Right renal pelvis (tissue), 4 donors: ENCODE results near the gene ADAMTS17. TPM values are rescaled to one million over a fixed set of nuclear protein-coding genes. Genes with fewer than 3 reads are reported as not detected.
"Not testable (repeated sequence)": the region's sequence is repeated elsewhere in the genome, so short reads cannot be mapped to it uniquely, and the experiment has no call there.

Experiments used
- DNase-seq, 4 donors: peaks; one replicate each; pipeline ENCODE4 v3.0.0-alpha.2; 2013; ENCODE audit warnings: low read depth in 4 of 4, low spot score in 3 of 4, missing footprints in 1 of 4
- polyA plus RNA-seq, 4 donors: library from polyadenylated mRNA; unstranded; fragments of 120-200 nt; gene quantifications; one replicate each; pipeline ENCODE4 v1.2.1, GENCODE V29; 2013; ENCODE audit not compliant: insufficient read length in 4 of 4

The ADAMTS17 gene
- polyA plus RNA-seq, 4 donors, result 1.9 to 3.4 (median 2.6) TPM

GRCh38 chr15:100096700-100097099 is 245.1 kb downstream of the ADAMTS17 start:
- DNase-seq, result no peak

GRCh38 chr15:100096248-100096600 is 245.6 kb downstream of the ADAMTS17 start:
- no peak for DNase-seq

DNA sequence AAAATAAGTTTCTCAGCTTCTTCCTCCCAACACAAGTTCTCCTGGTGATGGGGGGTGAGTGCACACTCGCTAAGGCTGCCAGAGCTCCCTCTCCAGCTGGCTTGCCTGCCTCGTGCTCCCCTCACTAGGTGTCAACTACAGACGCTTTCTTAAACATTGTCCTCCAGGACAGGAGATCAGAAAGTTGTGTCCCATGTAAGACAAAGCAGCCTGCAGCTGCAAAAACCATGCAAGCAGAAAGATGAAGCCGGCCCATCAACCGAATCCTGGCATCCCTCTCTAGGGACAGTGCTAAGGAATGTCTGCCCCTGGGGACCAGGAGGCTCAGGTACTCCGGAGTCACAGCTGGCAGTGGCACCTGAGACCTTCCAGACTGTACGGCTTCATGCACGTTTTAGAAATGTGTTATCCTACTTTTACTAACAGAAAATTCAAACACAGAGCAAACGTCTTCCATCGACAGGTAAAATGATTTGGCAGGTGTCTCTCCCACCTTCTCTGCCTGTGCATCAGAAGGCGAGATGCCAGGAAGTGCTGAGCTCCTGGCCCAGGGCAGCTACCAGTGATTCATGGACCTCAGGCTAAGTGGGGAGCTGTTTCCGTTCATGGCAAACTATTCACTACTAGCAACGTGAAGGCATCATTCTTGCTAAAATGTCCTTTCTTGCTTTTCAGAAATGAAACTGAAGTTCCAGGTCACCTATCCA is 246.1 kb downstream of the ADAMTS17 start:
- no peak for DNase-seq

- DNase-seq, result no peak
Measured at GRCh38 chr15:100094127-100094510, 247.7 kb downstream of the ADAMTS17 start.

DNA sequence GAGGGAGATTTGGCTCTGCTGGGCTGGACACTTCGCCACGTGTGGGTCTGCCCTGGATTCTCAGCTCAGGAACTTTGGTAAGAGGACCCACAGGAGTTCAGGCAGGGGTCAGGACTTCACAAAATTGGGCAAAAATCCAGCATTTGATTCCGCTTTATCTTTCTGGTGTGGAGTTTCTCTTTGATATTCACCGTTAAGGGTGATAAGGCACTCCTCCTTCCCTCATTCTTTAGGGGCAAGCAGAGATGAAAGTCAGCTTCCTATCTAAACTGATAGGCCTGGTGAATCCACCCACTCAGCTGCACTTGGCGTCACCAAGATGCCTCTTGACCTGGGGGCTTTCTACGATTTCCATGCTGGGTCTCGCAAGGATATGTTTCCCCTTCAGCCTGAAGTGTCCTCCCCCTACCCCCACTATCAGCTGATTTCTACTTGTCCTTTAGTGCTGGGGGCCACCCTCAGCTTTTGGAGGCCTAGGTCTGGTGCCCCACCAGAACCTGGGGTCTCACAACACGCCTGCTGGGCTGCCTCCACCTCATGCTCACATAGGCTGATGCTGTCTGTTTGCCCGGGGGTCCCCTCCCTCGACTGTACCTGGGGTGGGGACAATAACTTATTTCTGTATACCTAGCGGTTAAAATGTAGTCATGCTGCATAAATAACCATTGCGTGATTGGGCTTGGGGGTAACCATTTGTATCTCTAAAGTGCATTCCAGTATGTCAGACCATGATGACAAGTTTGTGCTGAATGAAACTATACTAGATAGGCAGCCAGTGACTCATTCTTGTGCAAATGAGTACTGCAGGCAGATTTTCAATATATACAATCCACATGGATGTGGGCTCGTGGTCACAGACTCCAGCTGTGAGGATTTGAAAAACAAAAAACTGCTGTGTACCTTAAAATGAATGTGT is 248.3 kb downstream of the ADAMTS17 start:
- no peak for DNase-seq

- DNase-seq, result no peak
Measured at GRCh38 chr15:100092034-100092433, 249.7 kb downstream of the ADAMTS17 start.

GRCh38 chr15:100090411-100090810 is 251.4 kb downstream of the ADAMTS17 start:
- no peak for DNase-seq

DNA sequence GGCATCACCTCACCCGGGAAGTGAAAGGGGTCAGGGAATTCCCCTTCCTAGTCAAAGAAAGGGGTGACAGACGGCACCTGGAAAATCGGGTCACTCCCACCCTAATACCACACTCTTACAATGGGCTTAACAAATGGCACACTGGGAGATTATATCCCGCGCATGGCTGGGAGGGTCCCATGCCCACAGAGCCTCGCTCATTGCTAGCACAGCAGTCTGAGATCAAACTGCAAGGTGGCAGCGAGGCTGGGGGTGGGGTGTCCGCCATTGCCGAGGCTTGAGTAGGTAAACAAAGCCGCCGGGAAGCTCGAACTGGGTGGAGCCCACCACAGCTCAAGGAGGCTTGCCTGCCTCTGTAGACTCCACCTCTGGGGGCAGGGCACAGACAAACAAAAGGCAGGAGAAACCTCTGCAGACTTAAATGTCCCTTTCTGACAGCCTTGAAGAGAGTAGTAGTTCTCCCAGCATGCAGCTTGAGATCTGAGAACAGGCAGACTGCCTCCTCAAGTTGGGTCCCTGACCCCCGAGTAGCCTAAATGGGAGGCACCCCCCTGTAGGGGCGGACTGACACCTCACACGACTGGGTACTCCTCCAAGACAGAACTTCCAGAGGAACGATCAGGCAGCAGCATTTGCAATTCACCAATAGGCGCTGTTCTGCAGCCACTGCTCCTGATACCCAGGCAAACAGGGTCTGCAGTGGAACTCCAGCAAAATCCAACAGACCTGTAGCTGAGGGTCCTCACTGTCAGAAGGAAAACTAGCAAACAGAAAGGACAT is 257.5 kb downstream of the ADAMTS17 start:
- DNase-seq, result not testable (repeated sequence)

DNA sequence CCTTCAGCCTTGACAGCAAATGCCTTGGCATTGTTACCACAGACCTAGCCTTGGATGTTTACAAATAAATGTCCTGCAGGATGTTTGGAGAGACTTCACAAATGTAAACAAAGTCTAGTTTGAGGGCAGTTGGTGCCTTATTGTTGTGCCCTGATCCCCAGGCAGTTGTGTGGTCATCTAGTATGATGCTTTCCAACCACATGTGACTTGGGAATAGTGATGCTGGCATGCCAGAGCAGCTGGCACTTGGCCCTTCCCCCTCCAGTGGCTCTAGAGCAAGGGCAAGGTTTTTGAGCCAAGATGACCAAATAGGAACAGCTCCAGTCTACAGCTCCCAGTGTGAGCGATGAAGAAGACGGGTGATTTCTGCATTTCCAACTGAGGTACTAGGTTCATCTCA is 258.2 kb downstream of the ADAMTS17 start:
- no peak for DNase-seq

DNA sequence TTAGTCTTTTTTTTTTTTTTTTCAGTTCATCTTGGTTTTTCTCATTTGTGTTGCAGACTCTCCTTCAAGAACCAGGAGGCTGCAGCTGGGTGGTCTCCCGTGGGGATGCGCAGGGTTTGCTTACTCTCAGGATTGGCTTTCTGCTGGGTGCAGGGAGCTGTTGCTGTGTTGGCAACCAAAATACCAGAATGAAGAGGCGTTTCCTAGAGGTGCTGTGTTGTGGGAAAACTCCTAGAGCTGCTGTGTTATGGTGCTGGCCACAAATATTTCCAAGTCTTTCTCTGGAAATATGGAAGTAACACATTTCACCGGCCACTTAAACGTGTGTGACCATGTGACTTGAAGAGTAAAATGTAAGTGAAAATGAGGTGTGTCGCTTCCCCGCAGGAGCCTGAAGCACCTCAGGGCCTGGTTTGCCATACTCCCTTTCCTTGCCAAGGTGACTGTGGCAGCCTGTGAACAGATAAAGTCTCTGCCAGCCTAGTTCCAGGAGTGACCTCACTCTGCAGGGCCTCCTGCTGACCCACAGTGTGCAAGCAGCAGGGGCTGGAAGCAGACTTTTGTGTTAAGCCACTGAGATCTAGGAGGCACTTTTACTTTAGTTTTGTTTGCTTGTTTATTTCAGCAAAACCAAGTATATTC is 258.9 kb downstream of the ADAMTS17 start:
- DNase-seq, result no peak

GRCh38 chr15:100081454-100081853 is 260.3 kb downstream of the ADAMTS17 start:
- no peak for DNase-seq

- no peak for DNase-seq
Measured at GRCh38 chr15:100078511-100079220, 263.1 kb downstream of the ADAMTS17 start.

DNA sequence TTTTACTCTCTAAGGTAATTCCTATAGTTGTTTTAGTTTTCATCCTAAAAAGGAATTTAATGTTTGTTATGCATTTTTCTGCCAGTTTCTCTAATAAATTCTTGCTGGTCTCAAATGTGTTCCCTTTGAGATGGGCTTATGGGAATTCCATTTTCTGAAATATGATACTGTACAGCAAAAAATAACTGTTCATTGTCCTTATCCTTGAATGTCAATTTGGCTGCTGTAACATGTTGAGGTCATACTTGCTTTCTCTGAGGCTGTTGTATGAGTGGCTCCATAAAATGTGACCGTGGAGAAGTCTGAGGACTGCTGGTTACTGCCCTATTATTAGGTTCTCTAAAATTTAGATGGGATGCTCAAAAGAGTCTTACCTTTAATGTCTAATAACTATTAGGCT is 266.5 kb downstream of the ADAMTS17 start:
- no peak for DNase-seq

DNA sequence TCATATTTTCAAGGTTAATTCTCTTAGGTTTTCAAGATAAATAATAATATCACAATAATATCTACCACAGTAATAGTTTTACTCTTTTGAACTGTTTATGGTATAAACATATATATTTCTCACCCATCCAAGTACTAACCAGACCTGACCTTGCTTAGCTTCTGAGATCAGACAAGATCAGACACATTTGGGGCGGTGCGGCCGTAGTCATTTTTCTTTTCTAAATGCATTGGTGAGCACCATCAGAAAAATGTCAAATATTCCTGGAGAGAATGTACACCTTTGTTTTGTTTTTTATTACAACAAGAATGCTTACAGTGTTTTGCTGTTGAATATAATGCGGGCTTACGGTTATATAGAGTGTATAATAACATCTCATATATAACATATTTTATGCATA is 267.8 kb downstream of the ADAMTS17 start:
- no peak for DNase-seq

- not testable (repeated sequence) for DNase-seq
Measured at GRCh38 chr15:100066521-100067280, 275.1 kb downstream of the ADAMTS17 start.

DNA sequence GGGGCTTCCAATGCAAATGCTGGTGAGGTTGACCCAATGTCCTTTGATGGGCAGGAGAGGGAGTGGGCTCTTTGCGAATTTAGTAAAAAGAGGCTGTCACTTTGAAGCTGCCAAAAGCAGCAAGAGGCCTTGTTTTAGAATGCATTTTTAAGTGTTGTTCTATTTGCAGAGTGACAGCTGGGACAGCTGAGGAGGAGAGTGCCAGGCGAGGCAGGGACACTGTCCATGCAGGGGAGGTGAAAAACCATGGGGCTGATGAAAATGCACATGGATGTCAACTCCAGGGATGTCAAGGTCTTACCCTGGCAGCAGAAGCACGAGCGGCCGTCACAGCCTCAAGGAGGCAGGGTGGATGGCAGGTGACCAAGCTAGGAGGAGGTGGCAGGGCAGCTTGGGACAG is 279.8 kb downstream of the ADAMTS17 start:
- DNase-seq, result no peak

DNA sequence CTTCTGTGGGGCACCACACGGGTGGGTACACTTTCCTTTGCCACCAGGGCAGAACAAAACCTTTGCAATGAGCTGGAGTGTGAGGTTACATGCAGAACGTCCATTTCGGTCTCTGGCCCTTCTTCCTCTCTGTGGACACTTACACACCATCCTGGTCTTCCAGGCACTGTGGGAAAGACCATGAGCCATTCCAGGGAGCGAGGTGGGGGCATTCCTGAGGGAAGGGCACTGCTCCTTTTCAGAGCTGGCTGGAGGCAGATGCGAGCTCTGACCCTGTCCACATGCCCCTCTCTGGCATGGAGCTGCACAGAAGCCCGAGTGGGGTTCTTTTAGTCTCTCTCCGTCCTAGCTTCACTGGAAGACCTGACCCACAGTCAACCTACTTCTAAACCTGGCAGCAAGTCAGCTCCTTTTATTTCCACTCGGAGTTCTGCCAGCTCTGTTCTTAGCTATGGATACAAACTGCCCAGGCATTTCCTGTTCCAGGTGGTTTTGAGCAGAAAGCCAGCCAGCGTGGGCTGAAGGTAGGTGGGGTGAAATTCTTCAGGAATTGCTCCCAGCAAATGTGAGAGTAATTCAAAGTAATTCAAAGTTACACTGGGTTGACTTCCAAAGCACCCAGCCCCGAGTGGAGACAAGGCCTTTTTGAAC is 281.4 kb downstream of the ADAMTS17 start:
- DNase-seq, result peak in 2 of 4 donors; percentile 10

GRCh38 chr15:100059521-100059920 is 282.3 kb downstream of the ADAMTS17 start:
- DNase-seq, result no peak

DNA sequence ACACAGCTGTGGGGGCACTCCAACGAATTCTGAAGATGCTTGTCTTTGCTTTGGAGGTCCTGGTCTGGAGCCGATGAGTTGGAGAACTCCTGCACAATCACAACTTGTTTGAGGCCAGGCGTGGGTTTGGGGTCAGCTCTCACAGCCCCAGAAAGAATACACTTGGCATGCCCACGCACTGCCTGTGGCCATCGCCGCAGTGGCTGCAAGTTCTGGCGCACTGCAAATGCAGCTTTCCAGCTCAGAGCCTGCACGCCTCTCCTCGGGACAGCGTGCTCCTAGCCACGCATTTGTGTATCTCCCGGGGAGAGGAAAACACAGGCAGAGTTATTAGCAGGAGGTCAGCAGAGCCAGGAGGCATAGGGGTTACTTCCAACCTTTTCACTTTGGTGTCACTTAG is 282.7 kb downstream of the ADAMTS17 start:
- DNase-seq, result no peak
